Muscle layer of colon (tissue), 2 donors: ENCODE results near the gene ORC5.
A peak's percentile ranks its signal among the peaks of the same experiment; 100 is the strongest.
"Not testable (repeated sequence)": the region's sequence is repeated elsewhere in the genome, so short reads cannot be mapped to it uniquely, and the experiment has no call there.

Experiments
- H3K27ac ChIP-seq: one replicate; pipeline ENCODE4 v1.7.0; 2013; ENCODE audit warnings: low read depth, mild to moderate bottlenecking, low read length, moderate library complexity
- H3K27me3 ChIP-seq, 2 donors: one replicate each; pipeline ENCODE4 v1.7.0; 2013; ENCODE audit warnings: low read length in 2 of 2, mild to moderate bottlenecking in 2 of 2; ENCODE audit not compliant: insufficient read depth in 2 of 2, control insufficient read depth in 1 of 2
- H3K36me3 ChIP-seq: one replicate; pipeline ENCODE4 v1.7.0; 2013; ENCODE audit warnings: mild to moderate bottlenecking, low read length; ENCODE audit not compliant: insufficient read depth
- H3K4me1 ChIP-seq: one replicate; pipeline ENCODE4 v1.7.0; 2013; ENCODE audit warnings: mild to moderate bottlenecking, low read length; ENCODE audit not compliant: insufficient read depth
- H3K4me3 ChIP-seq, 2 donors: one replicate each; pipeline ENCODE4 v1.7.0; 2013; ENCODE audit warnings: low read length in 2 of 2, low read depth in 1 of 2, mild to moderate bottlenecking in 1 of 2, moderate library complexity in 1 of 2
- H3K9ac ChIP-seq: one replicate; pipeline ENCODE4 v1.7.0; 2013; ENCODE audit warnings: low read length
- H3K9me3 ChIP-seq: one replicate; pipeline ENCODE4 v1.7.0; 2013; ENCODE audit warnings: mild to moderate bottlenecking, low read length
- donor health status: abdominal sarcoma.
- donor health status: Adenocarcinoma of cecum.

Gene ORC5

DNA sequence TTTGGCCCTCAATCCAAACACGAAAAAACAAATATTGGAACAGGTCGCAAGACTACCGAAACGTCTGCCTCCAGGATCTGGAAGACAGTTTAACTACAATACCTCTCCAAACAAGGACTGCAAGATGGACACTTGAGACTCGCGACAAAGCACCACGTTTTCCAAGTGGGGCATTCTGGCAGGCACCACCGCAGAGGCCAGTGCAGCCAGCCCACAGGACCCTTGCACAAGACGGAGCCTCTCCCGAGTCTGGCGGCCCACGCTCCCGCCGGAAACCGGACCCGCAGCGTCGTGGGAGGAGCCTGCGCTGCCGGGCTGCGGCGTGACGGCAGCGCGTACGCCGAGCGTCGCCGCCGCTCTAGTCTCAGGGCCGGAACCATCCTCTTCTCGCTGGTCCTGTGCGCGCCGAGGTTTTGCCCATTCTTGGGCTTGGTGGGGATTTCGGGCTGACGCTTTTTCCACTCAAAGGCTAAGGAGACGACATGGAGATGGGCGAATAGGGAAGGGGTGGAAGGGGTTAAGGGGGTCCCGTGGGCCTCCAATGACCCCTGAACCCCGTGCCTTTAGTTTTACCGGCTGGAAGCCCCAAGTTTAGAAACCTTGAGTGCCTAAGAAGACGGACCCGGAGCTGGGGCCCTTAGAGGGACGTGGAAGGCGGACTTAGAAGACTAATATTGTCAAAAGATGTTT is at the start of gene ORC5:
Gene ORC5, minus strand, starts transcription at position 283 of the 690 bp plus-strand sequence. Its CDS starts 109 bp downstream, at position 174.
- Histone ChIP-seq H3K4me3 (peak within 1 kb of the TSS; percentile 63 to 97), H3K4me1 (peaks cover 24% of the 10 kb centered on the region), H3K36me3 (peaks cover 1% of the 10 kb centered on the region), H3K27me3 (no peaks in the 10 kb centered on the region), H3K9me3 (no peaks in the 10 kb centered on the region), H3K27ac (peak within 1 kb of the TSS; percentile 93), H3K9ac (peak within 1 kb of the TSS; percentile 85)

DNA sequence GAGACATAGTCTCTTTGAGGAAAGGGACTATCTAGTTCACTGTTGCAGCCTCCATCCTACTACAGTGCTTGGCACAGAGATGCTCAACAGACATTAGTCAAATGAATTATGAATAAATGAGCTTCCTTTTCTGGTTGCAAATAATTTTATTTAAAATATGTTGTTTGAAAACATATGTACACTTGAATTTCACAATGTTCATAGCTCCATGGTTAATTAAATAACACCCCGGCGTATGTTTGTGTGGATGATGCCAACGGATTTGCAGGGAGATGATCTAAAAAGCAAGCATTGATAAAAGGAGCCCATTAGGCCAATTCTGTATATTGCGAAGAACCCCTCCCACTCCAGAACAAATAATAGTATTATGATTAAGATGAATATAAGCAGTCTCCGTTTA is 47.8 kb upstream of the ORC5 start:
- Histone ChIP-seq H3K27ac (no peak overlapping the region), H3K9ac (no peak overlapping the region)

DNA sequence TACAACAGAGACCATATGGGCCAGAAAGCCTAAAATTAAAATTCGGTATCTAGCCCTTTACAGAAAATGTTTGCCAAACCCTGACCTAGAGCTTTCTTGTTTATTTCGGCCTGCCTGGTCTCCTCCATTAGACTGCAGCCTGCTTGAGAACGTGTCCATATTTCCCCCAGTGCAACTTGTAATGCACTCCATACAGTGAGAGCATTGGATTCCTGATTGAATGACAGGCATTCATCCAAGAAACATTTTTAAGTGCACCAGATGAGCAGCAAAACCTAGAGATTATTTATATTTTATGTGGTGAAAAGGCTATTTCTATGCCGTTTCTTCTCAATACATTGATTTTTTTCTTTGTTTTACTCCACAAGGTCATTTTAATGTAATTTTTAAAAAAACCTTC is 47.4 kb upstream of the ORC5 start:
- H3K9ac ChIP-seq = no peak overlapping the region
- no peaks in the 10 kb centered on the region for H3K36me3 ChIP-seq
- no peak overlapping the region for H3K4me3 ChIP-seq
- no peaks in the 10 kb centered on the region for H3K9me3 ChIP-seq
- H3K27ac ChIP-seq = no peak overlapping the region
- H3K4me1 ChIP-seq = peaks cover 10% of the 10 kb centered on the region
- H3K27me3 ChIP-seq = no peaks in the 10 kb centered on the region

More for the DNA sequence above, 47.8 kb upstream of the ORC5 start:
- Histone ChIP-seq H3K27me3 (no peaks in the 10 kb centered on the region), H3K9me3 (no peaks in the 10 kb centered on the region), H3K36me3 (no peaks in the 10 kb centered on the region), H3K4me3 (no peak overlapping the region), H3K4me1 (peaks cover 10% of the 10 kb centered on the region)

DNA sequence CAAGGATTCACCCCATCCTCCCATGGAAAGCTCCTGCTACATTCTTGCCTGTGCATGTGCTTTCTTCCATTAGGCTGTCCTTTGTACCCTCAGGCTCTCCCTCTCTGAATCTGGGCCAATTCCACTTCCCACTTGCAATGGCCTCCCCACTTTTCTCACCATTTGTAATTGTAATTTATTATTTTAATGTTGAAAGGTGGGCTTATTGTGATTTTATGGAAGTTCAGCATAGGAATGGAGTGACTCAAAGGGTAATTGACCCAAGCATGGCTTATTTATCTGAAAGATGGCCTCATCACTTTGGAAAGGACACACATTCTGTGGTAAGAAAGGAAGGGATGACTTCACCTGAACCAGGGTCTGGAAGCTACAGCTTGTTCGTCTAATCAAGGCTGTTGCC is 46.9 kb upstream of the ORC5 start:
- no peak overlapping the region for H3K9ac ChIP-seq
- no peaks in the 10 kb centered on the region for H3K36me3 ChIP-seq
- no peaks in the 10 kb centered on the region for H3K27me3 ChIP-seq
- H3K4me3 ChIP-seq = no peak overlapping the region
- H3K4me1 ChIP-seq = peaks cover 10% of the 10 kb centered on the region
- H3K27ac ChIP-seq = no peak overlapping the region
- H3K9me3 ChIP-seq = no peaks in the 10 kb centered on the region

DNA sequence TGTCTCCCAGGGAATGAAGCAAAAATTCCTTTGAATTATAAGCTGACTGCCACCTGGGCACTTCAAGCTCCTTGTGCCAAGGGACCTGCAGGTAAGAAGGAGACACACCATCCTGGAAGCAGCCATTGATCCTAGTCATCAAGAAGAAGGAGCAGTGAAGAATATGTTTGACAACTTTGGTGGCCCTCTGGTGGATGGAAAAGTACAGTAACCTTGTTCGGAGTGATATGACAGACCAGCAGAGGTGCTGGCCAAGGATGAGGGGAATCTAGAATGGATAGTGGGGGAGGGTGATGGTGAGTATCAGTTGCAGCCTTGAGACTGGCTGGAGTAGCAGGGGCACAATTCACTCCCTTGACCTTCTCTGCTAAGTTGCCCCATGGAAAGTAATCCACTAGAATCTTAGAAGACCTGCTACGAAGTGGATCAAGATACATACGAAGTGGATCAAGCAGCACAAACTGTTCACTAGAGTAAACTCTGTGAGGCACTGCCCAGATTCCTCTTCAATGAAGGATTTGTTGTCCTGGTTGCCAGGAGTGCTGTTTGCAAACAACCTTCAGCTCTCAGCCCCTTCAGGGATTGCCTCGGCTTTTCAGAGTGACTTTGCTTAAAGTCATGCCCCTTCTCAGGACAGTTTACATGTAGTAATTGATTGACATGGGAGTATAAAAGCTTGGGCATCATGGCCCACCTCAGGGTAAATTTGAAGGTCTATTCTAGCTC is 44.8 kb upstream of the ORC5 start:
- Histone ChIP-seq H3K4me3 (no peak overlapping the region), H3K27ac (no peak overlapping the region)

DNA sequence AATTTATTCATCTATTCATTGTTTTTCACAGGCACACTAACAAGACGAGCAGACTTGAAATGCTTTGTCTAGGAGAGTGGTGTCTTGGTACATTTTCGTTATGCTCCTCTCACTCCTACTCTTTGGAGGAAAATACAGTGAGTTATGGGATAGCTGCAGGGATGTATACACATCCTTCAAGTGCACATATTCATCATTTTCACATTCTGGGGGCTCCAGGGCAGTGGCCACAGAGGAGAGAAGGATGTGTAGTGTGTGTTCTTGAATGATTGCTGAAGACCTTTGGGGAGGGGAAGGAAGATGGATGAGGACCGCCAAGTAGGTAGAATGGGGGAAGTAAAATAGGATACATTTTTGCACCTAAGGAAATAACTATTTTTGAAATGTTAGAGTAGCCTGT is 34.8 kb upstream of the ORC5 start:
- no peaks in the 10 kb centered on the region for H3K9me3 ChIP-seq
- no peak overlapping the region for H3K4me3 ChIP-seq
- no peak overlapping the region for H3K9ac ChIP-seq
- H3K27me3 ChIP-seq = no peaks in the 10 kb centered on the region
- H3K27ac ChIP-seq = no peak overlapping the region
- H3K36me3 ChIP-seq = no peaks in the 10 kb centered on the region
- H3K4me1 ChIP-seq = no peaks in the 10 kb centered on the region

More for the DNA sequence above, 44.8 kb upstream of the ORC5 start:
- no peaks in the 10 kb centered on the region for H3K36me3 ChIP-seq
- no peak overlapping the region for H3K9ac ChIP-seq
- H3K9me3 ChIP-seq = no peaks in the 10 kb centered on the region
- H3K27me3 ChIP-seq = no peaks in the 10 kb centered on the region
- H3K4me1 ChIP-seq = peaks cover 10% of the 10 kb centered on the region

DNA sequence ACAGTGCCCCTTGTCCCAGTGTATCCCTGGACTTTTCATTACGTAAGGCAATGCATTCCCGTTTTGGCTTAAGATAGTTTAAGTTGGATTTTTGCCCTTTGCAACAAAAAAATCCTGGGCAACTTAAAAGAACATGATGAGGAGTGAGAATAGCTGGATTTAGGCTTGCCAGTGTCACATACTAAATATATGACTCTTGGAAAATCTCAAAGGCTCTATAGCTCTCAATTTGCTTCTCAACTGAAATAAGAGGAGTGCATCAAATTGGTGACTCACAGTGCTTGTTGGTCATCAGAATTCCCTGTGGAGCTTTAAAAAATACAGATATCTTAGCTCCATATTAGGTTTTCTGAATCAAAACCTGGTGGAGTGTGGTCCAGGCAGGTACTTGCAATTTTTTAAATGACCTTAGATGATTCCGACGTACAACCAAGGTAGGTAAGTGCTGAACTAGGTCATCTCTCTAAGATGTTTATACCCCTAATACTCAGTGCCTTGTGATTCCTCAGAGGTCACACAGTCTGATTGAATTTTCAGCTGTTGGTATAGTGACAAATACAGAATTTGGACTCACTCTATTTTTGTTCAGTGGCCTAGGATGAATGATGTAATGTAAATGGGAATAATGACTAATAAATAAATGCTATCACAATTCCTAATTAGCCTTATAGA is 33.9 kb upstream of the ORC5 start:
- no peaks in the 10 kb centered on the region for H3K36me3 ChIP-seq
- no peaks in the 10 kb centered on the region for H3K9me3 ChIP-seq
- no peak overlapping the region for H3K27ac ChIP-seq

DNA sequence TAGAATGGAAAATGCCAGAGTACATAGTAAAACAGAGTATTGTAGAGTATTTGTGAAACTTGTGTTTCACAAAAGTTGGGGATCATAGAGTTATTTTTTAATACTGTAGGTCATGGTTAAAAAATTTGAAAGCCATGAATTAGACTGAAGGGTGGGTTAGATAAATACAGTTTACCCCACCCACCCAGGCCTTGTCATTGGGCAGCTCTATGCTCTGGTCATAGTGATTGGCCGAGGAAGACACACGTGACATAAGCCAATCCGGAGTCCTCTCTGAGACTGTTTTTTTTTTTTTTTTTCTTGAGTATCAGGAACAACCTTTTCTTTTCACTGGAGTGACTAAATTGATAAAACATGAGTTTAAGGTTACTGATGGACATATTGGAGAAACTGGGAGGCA is 33.3 kb upstream of the ORC5 start:
- H3K27me3 ChIP-seq = no peaks in the 10 kb centered on the region
- no peaks in the 10 kb centered on the region for H3K4me1 ChIP-seq
- H3K36me3 ChIP-seq = no peaks in the 10 kb centered on the region
- no peaks in the 10 kb centered on the region for H3K9me3 ChIP-seq
- H3K4me3 ChIP-seq = no peak overlapping the region
- H3K9ac ChIP-seq = no peak overlapping the region
- no peak overlapping the region for H3K27ac ChIP-seq

More for the DNA sequence above, 33.9 kb upstream of the ORC5 start:
- Histone ChIP-seq H3K4me3 (no peak overlapping the region), H3K4me1 (no peaks in the 10 kb centered on the region), H3K9ac (no peak overlapping the region), H3K27me3 (no peaks in the 10 kb centered on the region)

DNA sequence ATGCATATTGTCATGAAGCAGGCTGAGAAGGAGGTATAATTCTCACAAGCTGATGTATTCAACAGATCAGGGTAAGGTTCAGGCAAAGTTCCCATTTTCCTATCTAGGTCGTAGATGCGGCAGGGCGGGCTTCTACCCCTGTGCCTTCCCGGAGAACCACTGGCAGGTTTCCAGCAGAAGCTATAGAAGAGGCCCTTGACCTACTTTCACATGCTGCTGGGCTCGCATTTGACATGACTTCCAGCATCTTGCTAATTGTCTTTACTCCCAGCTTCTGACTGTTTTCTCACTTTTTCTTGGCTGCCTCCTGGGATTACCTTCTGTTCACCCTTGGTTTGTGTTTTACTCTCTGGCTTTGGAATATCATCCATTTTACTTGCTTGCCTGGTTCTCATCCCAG is 32.6 kb upstream of the ORC5 start:
- H3K27ac ChIP-seq = no peak overlapping the region
- H3K4me3 ChIP-seq = no peak overlapping the region
- H3K9ac ChIP-seq = no peak overlapping the region
- no peaks in the 10 kb centered on the region for H3K36me3 ChIP-seq
- H3K4me1 ChIP-seq = no peaks in the 10 kb centered on the region
- no peaks in the 10 kb centered on the region for H3K27me3 ChIP-seq
- no peaks in the 10 kb centered on the region for H3K9me3 ChIP-seq

DNA sequence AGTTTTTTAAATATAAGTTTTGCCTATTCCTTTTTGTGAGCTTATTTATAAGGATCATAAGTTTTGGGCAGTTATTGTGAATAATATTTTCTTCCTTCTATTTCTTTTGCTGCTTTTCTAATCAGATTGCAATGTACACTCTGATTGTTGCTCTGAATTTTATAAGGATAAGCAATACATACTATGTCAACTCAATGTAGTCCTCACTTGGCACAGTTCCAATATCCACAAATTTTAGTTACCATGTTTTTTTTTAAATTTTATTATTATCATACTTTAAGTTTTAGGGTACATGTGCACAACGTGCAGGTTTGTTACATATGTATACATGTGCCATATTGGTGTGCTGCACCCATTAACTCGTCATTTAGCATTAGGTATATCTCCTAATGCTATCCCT is 27.2 kb upstream of the ORC5 start:
- H3K4me1 ChIP-seq, H3K9ac ChIP-seq, H3K27me3 ChIP-seq, H3K27ac ChIP-seq, H3K4me3 ChIP-seq, H3K9me3 ChIP-seq, H3K36me3 ChIP-seq: not testable (repeated sequence)

DNA sequence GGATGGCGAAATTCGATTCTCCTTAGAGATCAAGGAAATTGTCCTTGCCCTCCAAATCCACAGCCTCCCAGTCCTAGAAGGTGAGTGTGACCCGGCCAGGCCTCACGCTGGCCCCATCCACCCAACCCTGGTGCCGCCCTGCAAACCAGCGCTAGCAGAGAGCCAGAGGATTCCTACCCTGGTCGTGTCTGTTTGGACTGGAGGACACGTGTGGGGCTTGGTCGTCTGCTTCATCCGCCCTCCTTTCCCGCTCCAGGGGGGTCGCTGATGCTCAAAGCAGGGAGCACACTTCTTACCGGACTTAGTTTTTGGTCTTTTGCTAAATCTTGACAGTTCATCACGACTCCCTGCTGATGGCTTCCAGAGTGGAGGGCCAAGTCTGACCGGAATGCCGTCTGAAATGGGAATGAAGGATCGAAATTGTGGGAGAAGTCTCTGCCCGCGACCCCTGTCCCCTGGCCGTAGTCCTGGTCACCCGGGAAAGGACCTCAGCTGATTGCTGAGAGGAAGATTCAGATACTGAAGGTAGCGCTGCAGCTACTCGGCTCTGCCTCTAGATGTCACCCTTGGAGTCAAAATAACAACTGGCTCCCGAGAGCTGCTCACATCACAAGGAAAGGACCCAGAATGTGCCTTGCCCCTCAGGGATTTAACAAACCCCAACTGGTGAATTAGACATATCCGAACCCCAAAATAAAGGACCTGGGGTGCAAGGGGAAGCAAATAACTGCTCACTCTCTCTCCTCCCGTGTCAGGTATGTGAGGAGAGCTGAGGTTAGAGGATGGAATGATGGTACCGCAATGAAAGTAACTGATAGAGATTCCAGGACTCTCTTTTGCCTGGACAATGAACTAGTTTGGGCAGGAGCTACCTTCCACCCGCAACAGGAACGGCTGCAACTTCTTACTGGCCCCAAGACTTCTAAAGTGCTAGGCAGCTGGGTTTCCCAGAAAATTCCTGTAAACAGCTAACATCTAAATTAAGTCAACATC is 23.5 kb upstream of the ORC5 start:
- H3K9me3 ChIP-seq = no peaks in the 10 kb centered on the region
- no peaks in the 10 kb centered on the region for H3K36me3 ChIP-seq
- H3K4me1 ChIP-seq = no peaks in the 10 kb centered on the region
- H3K4me3 ChIP-seq = no peak overlapping the region
- no peak overlapping the region for H3K27ac ChIP-seq
- H3K9ac ChIP-seq = no peak overlapping the region
- H3K27me3 ChIP-seq = no peaks in the 10 kb centered on the region
